ENCODE measurements around the gene BMP2K.

Gene BMP2K

DNA sequence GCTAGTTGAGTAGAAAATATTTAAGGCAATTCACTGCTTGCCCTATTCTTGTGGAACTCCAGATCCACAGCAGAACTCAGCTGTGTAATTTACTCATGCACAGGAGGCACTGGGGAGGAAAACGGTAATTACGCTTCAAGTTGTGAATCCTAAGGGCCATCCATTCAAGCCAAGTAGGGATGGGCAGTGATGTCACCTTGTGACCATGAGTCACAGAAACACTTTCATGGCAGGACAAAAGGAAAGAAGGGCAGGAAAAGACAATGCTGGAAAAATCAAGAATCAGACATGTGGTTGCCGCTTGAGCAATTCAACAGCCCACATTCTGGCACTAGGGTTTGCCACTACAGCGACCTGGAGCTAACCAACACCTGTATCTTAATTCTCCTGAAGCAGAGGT, 161.7 kb downstream of the BMP2K start:
- no peak for ATAC-seq
- TF ChIP-seq, protein P1, sequence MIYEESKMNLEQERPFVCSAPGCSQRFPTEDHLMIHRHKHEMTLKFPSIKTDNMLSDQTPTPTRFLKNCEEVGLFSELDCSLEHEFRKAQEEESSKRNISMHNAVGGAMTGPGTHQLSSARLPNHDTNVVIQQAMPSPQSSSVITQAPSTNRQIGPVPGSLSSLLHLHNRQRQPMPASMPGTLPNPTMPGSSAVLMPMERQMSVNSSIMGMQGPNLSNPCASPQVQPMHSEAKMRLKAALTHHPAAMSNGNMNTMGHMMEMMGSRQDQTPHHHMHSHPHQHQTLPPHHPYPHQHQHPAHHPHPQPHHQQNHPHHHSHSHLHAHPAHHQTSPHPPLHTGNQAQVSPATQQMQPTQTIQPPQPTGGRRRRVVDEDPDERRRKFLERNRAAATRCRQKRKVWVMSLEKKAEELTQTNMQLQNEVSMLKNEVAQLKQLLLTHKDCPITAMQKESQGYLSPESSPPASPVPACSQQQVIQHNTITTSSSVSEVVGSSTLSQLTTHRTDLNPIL (CRISPR knock-in tag; IDR thresholded peaks at IDR 0.05; ENCODE audit: low read depth): no peak
- no peak for TF ChIP-seq SNAI2 (CRISPR knock-in tag; IDR thresholded peaks at IDR 0.05)
- TF ChIP-seq ARNTL (CRISPR knock-in tag; IDR thresholded peaks at IDR 0.05; ENCODE audit: borderline replicate concordance, low read depth): no peak
- no peak for TF ChIP-seq OSR1 (CRISPR knock-in tag; IDR thresholded peaks at IDR 0.05)

DNA sequence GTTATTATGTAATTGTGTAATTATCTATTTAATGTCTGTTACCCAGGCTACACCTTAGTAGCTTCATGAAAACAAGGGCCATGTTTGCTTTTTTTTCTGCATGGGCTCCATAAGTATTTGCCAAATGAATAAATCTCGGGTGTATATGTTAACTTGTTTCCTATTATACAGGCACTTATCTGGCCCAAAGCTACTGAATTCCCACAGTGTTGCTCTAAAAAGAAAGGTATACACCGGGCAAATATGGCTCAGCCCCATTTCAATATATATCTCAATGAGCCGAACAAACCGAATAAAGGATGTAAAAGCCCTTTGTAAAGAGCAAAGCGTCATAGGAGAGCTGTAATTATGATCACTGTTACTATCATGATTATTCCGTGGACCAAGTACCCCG, 162.3 kb downstream of the BMP2K start:
- no peak for TF ChIP-seq TSHZ2 (CRISPR knock-in tag; IDR thresholded peaks at IDR 0.05)
- ATAC-seq: peak; percentile 7

- ATAC-seq: peak; percentile 95
- TF ChIP-seq GLIS3 (CRISPR knock-in tag; IDR thresholded peaks at IDR 0.05) (no peak), ZFP30 (CRISPR knock-in tag; IDR thresholded peaks at IDR 0.05) (0 out of 2 replicates have a peak, but pooled peaks have one; percentile 17), ZNF8 (CRISPR knock-in tag; IDR thresholded peaks at IDR 0.05) (peak; percentile 66; the same call in 1 of the 2 replicates), PPARA (CRISPR knock-in tag; IDR thresholded peaks at IDR 0.05; ENCODE audit: borderline replicate concordance) (no peak), TCF4 (CRISPR knock-in tag; IDR thresholded peaks at IDR 0.05; ENCODE audit: borderline replicate concordance) (no peak), BACH2 (CRISPR knock-in tag; IDR thresholded peaks at IDR 0.05; ENCODE audit: borderline replicate concordance) (no peak), ZC3H10 (CRISPR knock-in tag; IDR thresholded peaks at IDR 0.05) (0 out of 2 replicates have a peak, but pooled peaks have one; percentile 16), TSHZ2 (CRISPR knock-in tag; IDR thresholded peaks at IDR 0.05) (peak; percentile 34; the same call in 1 of the 2 replicates), ZFP3 (CRISPR knock-in tag; IDR thresholded peaks at IDR 0.05) (0 out of 2 replicates have a peak, but pooled peaks have one; percentile 65), RARB (CRISPR knock-in tag; IDR thresholded peaks at IDR 0.05) (no peak), ZNF565 (CRISPR knock-in tag; conservative IDR thresholded peaks at IDR 0.05; ENCODE audit: low read depth) (no peak), ISL1 (CRISPR knock-in tag; IDR thresholded peaks at IDR 0.05) (no peak), ARNTL (CRISPR knock-in tag; IDR thresholded peaks at IDR 0.05; ENCODE audit: borderline replicate concordance, low read depth) (no peak), ZNF70 (CRISPR knock-in tag; IDR thresholded peaks at IDR 0.05) (no peak)
- TF ChIP-seq, protein P2, sequence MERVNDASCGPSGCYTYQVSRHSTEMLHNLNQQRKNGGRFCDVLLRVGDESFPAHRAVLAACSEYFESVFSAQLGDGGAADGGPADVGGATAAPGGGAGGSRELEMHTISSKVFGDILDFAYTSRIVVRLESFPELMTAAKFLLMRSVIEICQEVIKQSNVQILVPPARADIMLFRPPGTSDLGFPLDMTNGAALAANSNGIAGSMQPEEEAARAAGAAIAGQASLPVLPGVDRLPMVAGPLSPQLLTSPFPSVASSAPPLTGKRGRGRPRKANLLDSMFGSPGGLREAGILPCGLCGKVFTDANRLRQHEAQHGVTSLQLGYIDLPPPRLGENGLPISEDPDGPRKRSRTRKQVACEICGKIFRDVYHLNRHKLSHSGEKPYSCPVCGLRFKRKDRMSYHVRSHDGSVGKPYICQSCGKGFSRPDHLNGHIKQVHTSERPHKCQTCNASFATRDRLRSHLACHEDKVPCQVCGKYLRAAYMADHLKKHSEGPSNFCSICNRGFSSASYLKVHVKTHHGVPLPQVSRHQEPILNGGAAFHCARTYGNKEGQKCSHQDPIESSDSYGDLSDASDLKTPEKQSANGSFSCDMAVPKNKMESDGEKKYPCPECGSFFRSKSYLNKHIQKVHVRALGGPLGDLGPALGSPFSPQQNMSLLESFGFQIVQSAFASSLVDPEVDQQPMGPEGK (CRISPR knock-in tag; IDR thresholded peaks at IDR 0.05; ENCODE audit: borderline replicate concordance): no peak
- TF ChIP-seq, protein P1 (CRISPR knock-in tag; IDR thresholded peaks at IDR 0.05; ENCODE audit: low read depth): no peak
Measured at GRCh38 chr4:78938868-78939666, 162.9 kb downstream of the BMP2K start, which contains the start of gene PAQR3. TSS of gene PAQR3 (minus strand) at chr4:78939438. CDS start at chr4:78939224, 214 bp downstream.

Measured in SK-N-SH treated with all-trans-retinoic acid at 6 μM for 48 hours (cell line).